GM19025 (cell line): ENCODE results near the gene CDC42BPA.
"Not testable (repeated sequence)": the region's sequence is repeated elsewhere in the genome, so short reads cannot be mapped to it uniquely, and the experiment has no call there.

Experiments used
- ATAC-seq: cut with Tn5 transposase; IDR thresholded peaks from one replicate; pipeline ENCODE4 v1.9.1; 2021; ENCODE audit warnings: mild to moderate bottlenecking, low read depth, moderate library complexity; ENCODE audit not compliant: unreplicated experiment

Gene CDC42BPA

DNA sequence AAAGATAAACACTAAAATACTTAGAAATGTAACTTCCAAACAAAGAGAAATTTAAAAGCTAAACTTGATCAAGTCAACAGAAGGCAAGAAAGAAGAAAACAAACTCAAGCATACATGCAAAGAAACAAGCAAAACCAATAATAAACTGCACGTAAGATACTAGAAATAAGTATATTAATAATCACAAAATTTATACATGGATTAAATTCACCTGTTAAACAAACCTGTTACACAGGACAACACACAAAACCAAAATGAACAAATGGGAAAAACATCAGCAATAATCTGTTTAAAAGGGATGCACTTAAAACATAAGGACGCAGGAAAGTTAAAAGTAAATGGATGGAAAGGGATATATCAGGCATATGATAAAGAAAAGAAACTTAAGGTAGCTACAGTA is 165.8 kb downstream of the CDC42BPA start:
- ATAC-seq = no peak

DNA sequence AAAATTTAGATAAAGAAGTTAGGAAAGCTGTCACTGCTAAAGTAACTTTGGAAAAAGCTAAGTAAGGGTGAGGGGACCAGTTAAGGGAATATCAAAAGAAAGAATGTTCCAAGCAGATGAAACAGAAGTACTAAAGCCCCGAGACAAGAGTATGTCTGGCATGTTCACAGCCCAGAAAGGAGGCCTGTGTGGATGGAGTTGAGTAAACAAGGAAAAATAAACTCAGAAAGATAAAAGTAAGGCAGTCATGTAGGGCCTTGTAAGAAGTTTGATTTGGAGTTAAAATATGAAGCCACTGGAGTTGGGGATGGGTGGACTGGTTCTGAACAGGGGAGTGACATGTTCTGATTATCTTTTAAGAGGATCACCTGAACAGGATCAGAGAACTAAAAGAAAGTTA is 177.9 kb downstream of the CDC42BPA start:
- ATAC-seq = no peak

DNA sequence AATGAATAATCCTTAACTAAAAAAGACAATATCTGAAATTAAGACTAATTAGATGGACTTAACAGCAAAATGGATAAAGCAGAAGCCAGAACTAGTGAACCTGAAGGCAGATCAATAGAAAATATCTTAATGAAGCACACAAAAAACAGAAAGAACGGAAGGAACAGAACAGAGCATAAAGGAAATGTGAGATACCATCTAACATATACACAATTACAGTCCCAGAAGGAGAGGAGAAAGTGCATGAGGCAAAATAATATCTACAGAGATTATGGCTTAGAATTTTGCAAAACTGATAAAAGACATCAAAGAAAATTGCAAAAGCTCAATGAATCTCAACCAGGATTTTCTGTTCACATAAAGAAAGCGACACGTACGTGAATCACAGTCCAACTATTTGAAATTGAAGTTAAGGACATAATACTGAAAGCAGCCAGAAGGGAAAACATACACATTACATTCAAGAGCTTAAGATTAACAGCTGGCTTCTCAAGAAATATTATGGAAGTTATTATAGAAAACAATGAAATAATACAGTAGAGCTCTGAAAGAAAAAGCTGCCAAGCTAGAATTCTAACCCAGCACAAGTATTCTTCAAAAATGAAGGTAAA is 182.0 kb downstream of the CDC42BPA start:
- no peak for ATAC-seq

DNA sequence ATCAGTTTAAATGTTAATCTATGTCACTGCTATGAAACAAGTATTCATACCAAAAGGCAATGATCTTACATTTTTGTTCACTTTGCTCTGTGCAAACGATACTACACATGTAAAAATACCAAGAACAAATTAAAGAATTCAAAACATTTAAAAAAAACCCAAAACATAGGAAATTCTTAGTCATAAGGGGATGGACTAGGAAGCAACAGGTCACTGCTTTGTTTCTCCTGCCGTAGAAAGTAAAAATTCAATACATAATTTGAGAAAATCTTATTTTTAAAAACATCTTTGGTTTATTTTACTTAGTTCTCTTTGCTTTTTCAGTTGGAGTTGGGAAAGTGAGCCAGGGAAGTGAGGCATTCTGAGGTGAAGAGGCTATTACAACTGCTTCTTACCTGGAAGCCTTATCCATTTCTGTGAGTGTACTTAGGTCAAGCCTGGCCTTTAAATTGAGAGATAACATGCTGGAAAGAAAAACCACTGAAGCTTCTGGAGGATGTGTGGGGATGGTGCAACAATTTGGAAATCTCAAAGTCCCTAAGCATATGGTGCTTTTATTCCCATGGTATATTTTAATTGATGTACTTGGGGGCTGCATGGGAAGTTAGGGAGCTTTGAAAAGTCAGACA is 183.5 kb downstream of the CDC42BPA start:
- ATAC-seq = no peak

DNA sequence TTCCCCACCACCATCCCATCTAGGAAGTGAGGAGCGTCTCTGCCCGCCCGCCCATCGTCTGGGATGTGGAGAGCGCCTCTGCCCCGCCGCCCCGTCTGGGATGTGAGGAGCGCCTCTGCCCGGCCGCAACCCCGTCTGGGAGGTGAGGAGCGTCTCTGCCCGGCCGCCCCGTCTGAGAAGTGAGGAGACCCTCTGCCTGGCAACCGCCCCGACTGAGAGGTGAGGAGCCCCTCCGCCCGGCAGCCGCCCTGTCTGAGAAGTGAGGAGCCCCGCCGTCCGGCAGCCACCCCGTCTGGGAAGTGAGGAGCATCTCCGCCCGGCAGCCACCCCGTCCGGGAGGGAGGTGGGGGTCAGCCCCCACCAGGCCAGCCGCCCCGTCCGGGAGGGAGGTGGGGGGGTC is 185.6 kb downstream of the CDC42BPA start:
- ATAC-seq = not testable (repeated sequence)

DNA sequence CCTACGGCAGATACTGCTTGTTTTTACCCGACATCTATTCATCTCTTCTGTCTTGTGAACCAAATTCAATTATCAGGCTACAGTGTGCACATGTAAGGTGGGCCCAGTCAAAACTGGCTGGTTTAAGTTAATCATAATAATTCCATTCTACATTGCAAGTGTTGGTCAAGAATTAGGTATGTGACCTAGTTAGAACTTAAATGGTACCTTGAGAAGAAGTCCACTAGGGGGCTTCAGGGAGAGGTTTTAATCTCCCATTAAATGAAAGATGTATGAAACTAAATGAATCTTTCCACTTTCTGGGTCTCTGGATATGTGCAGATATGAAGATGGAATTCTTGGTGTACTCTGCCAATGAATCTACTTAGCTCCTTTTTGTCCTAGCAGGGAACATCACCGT is 187.1 kb downstream of the CDC42BPA start:
- no peak for ATAC-seq

DNA sequence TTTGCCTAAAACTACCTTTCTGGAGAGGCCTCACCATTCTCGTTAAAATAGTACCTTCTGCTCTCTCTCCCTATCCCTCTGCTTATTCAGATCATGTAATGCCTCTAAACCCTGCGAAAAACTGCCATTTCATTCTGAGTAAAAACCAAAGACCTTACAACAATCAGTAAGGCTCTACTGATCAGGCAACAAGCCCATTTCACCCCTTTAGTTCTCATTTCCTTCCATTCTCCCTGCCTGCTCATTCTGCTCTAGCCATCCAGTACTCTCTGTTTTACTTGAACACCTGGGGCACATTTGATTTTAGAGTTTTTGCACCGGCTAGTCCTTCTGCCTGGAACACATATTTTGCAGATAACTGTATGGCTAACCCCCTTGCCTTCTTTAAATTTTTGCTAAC is 190.4 kb downstream of the CDC42BPA start:
- ATAC-seq = no peak

DNA sequence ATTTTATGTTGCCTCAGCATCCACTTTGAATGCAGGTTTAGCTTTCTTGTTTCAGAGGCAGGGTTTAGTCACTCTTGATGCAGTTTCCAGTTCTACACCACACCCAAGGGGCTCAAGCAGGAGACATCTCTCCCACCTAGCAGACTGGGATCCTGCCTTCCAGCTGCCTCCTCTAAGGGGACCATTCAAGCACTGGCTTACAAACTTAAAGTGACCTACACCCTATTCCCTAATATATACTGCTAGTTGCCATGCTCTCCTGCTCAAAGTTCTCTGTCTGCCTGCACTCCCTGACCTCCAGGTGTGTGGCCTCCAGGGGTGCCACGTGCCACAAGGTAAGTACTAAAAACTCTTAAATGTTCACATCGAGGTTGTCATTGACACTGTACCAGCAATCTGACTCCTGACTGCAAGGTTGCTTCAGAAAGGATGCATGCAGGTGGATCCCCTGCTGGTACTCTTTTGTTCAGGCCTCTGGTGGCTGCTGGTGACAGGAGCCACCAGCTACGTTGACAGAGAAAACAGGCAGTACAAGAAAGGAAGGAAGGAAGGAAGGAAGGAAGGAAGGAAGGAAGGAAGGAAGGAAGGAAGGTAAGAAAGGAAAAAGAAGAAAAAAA is 192.3 kb downstream of the CDC42BPA start:
- no peak for ATAC-seq

DNA sequence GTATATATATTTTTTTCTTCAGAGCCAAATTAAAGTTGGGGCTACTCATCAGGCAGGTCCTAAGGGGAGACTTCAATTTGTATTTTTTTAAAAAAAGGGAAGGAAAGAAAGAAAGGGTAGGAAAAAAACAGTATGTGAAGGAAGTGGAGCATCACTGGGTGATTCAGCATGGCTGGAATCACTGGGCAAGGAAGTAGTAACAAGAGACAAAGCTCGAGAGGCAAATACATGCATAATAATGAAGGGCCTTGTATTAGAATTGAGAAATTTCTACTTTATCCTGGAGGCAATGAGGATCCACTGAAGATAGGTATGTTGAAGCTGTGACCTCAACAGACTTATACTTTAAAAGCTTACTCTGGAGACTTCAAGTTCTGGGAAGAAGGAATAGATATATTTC is 193.8 kb downstream of the CDC42BPA start:
- no peak for ATAC-seq

DNA sequence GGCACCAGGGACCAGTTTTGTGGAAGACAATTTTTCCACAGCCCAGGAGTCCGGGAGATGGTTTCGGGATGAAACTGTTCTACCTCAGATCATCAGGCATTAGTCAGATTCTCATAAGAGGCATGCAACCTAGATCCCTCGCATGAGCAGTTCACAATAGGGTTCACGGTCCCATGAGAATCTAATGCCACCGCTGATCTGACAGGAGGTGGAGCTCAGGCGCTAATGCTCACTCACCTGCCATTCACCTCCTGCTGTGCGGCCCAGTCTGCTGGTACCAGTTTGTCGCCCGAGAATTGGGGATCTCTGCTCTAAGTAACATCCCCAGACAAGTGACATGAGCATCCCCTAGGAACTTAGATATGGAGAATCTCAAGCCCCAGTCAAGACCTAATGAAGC is 197.5 kb downstream of the CDC42BPA start:
- no peak for ATAC-seq

DNA sequence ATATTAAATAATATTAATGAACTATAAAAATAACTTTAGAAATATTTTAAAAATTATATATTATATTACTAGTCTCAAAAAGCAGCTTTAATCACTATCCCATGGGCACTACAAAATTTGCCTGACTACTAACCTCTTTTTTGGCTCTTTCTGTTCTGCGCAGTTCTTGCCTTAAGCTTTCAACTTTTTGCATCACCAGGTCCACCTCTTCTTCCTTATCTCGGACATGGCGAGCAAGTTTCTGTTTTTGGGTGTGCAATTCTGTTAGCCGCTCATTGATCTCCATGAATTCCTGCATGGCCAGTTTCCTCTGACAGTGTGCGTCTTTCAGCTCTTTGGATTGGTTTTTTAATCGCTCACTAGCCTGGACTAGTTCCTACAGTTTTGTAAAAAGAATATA is 205.8 kb downstream of the CDC42BPA start:
- ATAC-seq = no peak

DNA sequence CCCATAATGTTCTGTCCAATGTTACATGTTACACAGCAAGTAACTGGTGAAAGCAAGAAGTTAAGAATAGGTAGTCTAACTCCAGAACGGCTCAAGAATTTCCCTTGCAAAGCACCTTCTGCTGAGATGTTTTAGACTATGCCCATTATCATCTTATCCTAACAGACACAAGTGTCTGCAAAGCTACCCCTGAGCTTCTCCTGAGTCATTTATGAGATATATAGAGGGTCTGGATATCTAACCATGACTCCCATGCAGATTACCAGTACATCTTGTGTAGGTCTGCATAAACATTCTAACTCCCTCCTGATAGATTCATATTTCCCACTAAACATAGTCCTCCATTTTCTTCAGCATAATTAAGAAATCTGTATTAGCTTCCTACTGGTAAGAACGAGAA is 206.5 kb downstream of the CDC42BPA start:
- no peak for ATAC-seq

DNA sequence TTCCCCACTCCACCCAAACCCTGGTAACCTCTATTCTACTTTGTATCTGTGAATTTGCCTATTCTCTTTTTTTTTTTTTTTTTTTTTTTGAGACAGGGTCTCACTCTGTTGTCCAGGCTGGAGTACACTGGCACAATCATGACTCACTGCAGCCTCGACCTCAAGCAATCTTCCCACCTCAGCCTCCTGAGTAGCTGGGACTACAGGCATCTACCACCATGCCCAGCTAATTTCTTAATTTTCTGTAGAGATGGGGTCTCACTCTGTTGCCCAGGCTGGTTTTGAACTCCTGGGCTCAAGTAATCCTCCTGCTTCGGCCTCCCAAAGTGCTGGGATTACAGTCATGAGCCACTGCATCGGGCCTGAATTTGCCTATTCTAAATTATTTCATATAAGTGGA is 213.0 kb downstream of the CDC42BPA start:
- ATAC-seq = not testable (repeated sequence)

DNA sequence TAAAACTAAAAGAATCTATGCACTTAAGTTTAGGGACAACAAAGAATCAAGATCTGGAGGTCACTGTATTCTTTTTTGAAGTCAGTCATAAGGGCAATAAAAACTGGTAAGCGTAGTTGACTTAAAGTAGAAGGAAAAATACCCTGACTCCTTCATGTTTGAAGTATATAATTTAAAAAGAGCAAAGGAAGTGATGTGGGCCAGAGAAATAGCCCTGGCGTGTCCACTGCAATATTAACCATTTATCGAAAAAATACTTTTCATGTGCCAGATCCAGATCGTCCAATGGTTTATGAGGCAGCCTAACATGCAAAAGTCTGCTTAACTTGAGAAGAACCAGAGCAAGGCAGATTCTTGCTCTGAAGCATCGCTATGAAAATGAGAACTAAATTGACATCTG is 216.2 kb downstream of the CDC42BPA start:
- no peak for ATAC-seq

DNA sequence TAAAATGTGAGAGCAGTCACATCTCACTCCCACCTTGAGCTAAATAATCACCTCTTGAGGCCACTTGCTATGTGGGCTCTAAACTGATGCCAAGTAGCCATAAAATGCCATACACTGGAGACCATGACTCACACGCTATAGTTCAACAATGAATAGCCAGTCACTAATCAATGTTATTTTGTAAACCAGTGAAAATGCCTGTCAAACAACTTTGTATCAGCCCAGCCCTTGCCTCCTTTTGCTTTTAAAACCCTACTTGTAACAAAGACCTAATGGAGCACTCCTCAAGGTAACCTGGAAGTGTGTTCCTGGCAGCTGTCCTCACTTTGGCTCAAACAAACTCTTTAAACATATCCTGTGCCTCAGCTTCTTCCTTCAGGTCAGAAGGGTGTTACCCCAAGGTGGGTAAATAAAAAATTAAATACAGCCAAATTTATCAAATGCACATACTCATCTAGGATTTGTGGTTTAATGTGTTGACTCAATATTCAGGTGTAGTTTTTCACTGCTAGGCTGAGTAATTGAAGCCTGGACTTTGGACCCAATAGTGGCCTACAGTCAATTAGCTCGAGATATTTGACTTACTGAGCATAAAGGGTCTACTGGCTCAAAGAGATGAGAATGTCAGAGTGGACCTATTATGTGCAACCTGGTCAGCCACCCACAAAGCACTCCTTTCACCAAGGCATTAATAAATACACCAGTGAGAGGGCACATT is 223.9 kb downstream of the CDC42BPA start:
- ATAC-seq = no peak

DNA sequence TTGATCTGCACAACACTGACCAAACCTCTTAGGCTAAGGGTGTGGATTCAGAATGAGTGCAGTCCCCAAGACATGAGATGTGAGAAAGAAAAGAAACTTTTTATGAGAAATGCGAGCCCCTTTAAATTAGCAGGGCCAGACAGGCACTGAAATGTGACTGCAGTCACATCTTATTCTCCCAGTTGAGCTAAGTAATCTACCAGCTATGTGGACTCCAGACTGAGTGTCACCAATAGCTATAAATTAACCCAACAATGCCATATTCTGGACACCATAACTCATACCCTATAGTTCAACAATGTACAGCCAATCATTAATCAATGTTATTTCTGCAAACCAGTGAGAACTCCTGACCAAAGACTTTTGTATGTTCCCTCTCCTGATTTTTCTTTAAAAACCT is 225.0 kb downstream of the CDC42BPA start:
- ATAC-seq = no peak

DNA sequence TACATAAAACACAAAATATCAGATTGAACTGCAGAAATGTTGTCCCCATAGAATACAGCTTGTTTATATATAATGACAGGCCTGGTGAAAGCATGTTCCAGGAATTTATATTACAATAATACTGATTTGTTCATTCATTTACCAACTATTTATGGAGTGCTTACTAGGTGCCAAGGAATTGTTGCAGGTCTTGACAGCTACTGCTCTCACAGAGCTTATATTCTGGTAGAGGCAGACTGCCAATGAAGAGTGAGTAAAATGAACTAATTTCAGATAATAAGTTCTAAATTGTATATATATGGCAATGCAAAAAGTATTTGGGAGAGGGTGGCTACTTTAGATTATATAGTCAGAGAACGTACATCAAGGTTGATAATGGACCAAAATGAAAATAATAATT is 226.2 kb downstream of the CDC42BPA start:
- ATAC-seq = no peak

DNA sequence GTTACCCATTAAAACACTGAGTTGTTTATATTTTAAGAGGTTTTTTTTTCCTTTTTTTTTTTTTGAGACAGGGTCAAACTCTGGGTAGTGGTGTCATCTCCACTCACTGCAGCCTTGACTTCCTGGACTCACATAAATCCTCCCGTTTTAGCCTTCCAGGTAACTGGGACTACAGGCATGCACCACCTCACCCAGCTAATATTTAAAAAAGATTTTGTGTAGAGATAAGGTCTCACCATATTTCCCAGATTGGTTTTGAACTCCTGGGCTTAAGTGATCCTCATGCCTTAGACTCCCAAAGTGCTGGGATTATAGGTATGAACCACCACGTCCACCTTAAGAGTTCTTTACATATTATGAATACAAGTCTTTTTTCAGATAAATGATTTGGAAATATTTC is 231.7 kb downstream of the CDC42BPA start:
- ATAC-seq = no peak

DNA sequence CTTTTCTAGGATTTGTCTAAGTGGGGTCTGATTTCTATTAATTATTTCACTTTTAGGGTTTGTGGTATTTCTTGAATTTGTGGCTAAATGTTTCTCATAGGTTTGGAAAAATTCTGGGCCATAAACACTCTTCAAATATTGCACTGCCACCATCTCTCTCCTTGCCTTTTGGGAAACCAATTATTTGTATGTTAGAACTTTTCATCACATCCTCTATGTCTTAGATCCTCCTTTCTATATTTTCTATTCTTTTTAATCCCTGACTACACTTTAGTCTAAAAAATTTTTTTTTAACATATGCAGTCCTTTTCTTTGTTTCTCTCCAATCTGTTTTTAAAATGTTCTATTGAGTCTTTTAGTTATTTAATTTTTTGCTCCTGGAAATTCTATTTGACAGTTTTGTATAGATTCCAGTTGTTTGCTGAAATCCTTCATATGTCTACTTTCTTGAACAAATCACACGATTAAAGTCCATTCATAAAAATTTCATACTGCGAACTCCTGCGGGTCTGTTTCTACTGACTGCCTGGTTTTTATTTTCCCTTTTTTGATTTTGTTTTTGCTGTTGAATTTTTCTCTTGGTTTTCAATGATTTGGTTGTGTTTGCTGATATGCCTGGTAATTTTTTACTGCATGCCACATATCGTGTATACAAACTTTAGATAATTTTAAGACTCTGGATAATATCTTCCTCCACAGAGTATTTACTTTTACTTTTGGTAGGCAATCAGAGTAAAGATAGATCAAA is 235.1 kb downstream of the CDC42BPA start:
- no peak for ATAC-seq

DNA sequence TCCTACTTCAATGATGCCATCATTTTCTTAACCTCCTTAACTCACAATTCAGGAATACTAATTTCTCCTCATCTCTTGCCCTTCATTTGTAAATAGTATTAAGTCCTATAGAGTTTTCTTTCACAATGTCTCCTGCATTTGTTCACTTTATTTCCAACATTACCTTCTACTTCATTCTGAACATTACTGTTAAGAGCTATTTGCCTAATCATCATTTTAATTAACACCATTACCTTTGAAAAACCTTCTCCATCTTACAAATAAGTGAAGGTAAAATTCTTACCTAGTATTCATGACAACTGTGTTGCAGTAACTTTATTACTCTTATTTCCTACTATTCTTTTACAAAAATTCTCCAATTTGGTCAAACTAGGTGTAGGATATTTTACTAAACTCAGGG is 240.5 kb downstream of the CDC42BPA start:
- ATAC-seq = no peak

DNA sequence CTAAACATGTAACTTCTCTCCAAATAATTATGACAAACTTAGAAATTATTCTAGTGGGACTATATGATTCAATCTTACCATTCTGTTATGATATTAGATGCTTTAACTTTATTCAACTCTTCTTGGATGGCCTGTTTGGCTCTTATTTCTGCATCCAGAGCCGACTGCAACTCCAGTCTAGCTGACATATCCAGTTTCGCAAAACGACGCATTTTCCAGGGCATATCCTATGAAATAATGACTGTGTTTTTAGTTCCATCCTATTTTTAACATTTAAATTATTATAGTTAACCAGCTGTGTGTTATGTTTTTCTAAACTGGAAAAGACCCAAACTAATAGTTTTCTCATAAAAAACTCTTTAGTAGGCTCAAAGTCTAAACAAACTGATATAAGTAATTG is 244.5 kb downstream of the CDC42BPA start:
- ATAC-seq = no peak
